Hematopoietic multipotent progenitor cell treated with erythropoietin and hydrocortisone succinate and interleukin-3 and kit ligand, for 17 days (in vitro differentiated cells): ENCODE data around the gene IGF1R.
A peak's percentile ranks its signal among the peaks of the same experiment; 100 is the strongest.
"Not testable (repeated sequence)": the region's sequence is repeated elsewhere in the genome, so short reads cannot be mapped to it uniquely, and the experiment has no call there.

Experiments used
- DNase-seq: peaks from one replicate; pipeline ENCODE4 v3.0.0-alpha.2; 2015; ENCODE audit warnings: low spot score

Gene IGF1R

DNA sequence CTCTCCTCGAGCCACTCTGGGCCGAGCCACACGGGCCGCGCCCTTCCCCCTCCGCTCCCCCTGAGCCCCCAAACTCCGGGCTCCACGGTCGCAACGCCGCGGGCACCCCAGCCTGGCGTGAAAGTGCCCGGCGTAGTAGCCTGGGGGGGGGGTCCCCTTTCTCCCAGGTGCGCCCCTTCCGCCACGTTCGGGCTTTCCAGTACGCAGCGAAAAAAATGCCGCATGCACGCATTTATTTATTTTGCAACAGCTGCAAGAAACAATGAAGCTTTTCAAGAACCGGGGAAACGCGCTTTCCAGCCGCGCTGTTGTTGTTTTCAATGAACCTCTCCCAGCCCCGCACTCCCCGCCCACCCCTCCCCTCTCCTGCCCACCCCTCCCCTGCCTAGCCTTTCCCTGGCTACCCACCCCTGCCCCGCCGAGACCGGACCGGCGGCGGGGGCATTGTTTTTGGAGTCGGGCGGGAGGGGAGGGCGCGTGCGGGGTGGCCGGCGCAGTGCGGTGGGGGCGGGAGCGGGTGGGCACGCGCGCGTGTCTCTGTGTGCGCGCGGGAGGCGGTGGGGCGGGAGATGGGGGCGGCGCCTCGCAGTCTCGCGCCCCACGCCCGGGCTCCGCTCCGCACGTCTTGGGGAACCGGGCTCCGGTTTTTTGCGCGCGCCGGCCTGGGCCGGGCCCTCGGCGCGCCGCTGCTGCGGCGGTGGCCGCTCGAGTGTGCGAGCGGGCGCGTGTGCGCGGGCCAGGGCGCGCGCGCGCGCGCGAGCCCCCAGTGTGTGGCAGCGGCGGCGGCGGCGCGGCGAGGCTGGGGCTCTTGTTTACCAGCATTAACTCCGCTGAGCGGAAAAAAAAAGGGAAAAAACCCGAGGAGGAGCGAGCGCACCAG is at the start of gene IGF1R:
Gene IGF1R, plus strand, starts transcription at position 766 of the 880 bp plus-strand sequence. CDS start 1,043 bp downstream, outside the sequence.
- DNase-seq, result peak; percentile 87

DNA sequence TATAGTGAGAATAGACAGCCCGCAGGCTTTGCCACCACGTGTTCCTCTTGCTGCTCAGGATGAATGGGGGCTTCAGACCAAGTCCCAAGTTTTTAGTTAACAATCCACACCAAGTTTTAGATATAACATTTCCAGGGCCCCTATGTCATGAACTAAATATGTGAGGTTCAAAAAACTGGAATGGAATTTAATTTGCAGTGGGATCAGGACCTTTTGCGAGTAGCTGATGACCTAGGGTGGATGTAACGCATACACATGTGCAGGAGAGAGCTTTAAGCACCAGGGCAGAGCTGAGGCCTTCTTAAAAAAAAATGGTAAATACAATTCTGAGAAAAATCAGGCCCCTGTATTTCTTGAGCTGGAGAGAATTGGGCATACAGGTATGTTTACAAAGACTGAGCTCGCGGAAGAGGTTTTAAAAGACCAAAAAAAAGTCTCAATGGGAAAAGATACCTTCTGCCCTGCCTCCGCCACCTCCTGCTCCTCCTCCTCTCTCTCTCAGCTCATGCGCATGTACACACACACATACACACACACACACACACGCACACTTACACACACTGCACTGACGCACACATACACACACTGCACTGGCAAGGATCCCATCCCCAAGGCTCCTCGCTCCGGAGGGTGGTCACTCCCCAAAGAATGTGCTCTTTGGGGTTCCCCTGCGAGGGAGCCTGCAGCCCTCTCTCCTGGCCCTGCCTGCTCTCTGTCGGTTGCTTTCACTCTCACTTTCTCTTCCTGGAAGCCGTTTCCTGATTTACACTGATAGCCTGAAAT is 48.2 kb upstream of the IGF1R start:
- no peak for DNase-seq

DNA sequence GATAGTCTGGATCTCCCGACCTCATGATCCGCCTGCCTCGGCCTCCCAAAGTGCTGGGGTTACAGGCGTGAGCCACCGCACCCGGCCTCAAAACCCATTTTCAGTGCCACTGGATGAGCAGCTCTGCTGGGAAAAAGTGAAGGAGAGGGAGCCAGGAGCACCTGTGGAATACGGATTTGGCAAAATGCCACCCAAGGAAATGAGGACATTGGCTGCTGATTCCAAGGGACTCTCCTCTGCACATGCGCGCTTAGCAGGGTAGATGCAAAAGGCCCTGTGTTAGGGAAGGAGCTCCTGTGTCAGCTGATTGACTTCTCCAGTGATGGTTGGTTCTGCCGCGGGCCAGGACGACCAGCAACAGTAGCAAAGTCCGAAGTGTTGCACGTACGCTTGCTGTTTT is 43.4 kb upstream of the IGF1R start:
- DNase-seq, result no peak

DNA sequence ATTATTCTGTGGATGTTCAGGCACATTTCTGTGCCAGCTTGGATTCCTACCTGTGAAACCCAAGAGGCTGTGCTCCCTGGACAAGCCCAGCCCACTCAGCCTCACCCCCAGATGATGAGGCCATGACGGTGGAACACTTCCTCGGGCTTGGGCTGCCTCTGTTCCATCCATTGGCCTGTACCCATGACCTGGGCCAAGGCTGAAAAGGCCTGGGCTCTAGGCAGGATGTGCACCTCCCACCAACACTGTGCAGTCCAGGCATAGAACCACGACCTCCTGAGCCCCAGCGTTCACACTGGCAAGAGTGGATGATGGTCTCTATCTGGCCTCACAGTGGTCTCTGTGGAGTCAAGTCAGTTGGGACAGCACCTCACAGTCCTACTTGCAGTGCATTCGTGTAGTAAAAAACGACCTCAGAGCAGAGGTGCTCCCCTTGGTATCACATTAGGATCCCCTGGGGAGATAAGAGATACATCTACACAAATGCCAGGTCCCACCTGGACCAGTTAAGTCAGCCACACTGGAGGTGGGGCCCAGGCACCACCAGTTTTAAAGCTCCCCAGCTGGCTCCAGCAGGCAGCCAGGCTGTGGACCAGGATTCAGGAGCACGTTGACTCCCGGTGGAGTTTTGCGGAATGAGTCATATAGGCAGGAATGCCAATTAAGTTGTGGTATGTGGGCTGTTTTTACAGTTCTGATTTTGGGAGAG is 39.0 kb upstream of the IGF1R start:
- no peak for DNase-seq

DNA sequence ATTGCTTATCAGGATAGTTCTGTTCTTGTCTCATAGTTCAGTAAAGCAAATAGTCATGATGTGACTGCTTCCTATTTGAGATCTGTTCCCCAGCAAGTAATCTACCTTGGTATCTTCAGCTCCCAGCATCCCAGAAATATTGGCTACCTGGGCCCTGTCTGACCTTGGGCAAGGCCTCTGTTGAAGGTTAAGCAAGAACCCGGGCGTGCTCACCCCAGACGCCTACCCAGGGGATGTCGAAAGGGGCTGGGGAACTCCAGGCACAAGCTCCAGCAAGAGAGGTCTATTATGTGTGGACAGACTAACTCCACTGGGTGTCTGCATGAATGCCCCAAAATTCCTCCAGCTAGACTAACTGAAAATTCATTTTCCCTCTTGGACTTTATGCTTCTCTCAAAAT is 37.3 kb upstream of the IGF1R start:
- DNase-seq, result no peak

DNA sequence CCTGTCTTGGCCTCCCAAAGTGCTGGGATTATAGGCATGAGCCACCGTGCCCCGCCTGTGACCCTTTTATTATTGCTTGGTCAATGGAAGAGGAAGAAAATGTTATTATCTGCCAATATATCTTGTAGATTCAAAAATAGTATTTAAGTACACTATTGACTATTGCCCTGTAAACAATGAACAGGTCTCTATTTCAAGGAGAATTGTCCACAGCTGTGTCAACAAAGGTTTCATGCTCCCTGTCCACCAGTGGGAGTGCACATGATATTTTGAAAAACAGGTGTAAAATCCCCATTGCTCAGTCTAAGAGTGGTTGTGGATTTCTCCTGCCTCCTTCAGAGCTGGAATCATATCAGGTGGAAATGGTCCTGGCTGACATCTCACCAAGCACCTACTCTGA is 36.5 kb upstream of the IGF1R start:
- DNase-seq, result no peak

DNA sequence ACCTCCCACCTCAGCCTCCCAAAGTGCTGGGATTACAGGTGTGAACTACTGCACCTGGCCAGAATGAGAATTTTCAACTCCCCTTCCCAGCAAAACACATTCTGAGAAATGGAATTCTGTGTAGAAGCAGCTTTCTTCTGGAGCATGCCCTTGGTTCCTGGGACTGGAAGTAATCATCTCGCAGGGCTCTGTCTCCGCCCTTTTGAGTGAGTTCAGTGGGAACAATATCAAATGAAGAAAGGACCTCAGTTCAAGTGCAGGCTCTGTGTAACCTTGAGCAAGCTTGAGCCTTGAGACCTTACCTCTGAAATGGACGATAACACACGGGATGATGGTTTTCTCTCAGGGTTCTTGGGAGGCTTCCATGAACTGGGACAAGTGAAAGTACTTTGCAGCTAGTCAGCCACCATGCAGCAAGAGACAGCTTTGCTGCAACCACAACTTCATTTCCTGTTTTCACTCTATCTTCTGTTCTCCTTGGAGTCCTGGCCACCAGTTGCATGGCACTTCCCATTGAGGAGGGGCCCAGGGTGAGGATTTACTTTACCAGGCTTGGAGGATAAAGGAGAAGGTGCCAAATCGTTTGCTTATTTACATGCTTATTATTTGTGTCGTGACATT is 35.7 kb upstream of the IGF1R start:
- no peak for DNase-seq

DNA sequence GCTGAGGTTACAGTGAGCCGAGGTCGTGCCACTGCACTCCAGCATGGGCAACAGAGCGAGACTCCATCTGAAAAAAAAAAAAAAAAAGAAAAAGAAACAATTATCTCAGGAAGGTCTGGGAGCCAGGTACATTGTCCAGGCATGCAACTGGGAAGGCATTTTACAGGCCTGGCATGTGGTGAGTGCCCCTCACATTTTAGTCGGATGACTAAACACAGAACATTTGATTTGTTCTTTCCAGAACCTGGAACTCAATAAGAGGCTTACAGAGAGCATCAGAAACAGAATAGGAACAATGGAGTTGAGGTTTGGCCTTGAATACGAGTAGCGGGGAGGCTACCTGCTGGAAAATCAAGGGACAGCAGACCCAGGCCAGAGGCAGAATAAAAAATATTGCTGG is 33.7 kb upstream of the IGF1R start:
- DNase-seq, result no peak

DNA sequence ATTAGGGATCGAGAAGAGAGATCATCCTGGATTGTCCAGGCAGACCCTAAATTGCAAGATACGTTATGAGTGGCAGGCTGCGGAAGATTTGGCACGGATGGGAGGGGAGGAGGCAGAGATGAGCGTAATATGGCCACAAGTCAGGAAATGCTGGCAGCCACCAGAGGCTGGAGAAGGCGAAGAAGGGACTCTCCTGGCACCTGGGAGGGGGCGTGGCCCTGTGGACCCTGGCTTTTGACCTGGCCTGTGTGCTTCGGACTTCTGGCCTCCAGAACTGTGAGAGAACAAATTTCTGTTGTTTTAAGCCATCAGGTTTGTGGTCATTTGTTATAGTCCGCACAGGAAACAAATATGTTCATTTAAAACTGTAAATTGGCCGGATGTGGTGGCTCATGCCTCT is 31.9 kb upstream of the IGF1R start:
- no peak for DNase-seq

DNA sequence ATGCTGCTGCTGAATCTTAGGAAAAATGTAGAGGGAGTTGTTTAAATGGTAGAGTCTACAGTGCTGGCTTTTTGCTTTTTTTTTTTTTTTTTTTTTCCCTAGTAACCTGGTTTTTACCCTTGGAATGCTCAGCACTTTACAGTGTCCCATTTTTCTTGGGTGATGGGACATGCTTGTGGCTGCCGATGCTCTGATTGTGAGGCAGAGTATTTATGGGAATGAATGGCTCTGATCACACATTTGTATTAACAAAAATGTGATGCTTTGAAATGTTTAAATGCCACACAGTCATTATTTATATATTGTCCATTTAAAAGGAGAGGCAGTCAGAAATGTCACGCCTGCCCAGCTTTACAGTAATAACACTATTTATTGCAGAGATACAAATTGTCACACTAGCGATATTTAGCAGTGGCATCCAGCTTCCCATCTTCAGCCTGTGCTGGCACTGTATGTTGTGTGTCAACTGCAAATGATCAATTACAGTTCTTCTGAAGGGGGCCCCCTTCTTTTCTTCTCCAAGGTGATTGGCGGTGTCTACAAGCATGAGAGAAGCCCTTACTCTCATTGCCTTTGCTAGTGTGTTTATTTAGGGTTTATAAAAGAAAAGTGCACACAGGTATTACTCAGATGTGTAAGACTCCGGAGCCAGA is 30.9 kb upstream of the IGF1R start:
- DNase-seq, result no peak

DNA sequence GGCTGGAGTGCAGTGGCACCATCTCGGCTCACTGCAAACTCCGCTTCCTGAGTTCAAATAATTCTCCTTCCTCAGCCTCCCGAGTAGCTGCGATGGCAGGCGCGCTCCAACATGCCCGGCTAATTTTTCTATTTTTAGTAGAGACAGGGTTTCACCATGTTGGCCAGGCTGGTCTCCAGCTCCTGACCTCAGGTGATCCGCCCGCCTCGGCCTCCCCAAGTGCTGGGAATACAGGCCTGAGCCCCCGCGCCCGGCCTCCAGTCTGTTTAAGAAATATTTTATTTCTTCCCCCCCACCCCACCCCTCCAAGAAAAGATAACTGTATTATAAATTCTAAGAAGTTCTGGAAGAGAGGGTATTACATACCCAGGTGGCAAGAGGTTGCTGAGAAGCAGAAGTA is 29.8 kb upstream of the IGF1R start:
- DNase-seq, result not testable (repeated sequence)

DNA sequence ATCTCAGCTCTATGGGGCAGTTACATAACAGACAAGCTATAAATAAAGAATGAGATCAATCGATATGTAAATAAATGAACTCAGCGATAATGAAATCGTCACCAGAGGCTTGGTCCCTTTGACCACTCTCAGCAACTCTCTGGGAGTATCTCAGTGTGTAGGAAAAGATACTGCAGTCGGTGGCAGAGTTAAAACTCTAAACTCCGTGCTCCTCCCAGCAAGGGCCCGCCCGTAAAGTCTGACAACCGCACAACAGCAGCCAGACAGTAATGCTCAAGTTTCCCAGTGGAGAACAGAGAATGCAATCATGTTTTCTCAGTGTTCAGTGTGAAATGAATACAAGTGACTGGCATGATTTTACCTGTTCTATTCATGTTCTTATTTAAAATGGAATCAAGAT is 28.3 kb upstream of the IGF1R start:
- no peak for DNase-seq

DNA sequence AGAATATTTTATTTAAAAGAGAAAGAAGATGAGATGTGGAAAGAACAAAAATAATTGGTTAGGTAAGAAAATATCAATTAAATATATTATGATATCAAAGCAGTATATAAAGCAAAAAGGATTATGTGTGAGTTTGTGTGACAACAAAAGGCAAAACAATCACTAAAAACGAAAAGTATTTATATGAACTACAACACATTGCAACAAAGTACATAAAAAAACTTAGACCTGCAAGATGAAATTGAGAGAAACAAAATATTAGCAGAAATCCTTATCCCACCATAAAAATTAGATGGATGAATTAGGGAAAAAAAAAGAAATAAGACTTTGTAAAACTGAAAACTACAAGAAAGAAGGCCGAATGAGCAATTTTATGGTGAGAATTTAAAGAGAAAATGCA is 27.3 kb upstream of the IGF1R start:
- no peak for DNase-seq

DNA sequence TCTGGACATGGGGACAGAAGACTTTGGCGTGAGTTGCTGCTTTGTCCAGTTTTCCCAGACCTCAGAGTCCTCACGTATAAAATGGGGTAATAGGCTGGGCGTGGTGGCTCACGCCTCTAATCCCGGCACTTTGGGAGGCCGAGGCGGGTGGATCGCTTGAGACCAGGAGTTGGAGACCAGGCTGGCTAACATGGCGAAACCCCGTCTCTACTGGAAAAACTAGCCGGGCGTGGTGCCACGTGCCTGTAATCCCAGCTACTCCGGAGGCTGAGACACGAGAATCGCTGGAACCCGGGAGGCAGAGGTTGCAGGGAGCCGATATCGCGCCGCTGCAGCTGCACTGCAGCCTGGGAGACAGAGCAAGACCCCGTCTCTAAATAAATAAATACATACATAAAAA is 22.7 kb upstream of the IGF1R start:
- no peak for DNase-seq

DNA sequence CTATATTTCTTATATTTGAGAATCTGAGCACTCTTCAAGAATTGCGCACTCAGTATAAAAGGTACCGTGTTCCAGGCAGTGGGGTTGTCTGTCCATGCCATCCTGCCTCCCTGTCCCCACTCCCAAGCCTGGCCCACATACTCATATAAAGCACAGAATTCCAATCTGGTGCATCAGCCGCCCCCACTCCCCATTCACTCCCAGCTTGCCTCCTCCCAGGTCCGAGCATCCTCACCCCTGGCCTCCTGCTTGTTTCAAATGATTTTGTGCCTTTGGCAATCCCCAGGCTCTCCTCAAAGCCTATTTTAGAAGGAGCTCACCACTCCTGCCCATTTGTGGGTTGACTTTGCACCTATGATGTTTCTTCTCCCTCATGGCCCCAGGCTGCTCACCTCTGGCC is 22.2 kb upstream of the IGF1R start:
- DNase-seq, result no peak

DNA sequence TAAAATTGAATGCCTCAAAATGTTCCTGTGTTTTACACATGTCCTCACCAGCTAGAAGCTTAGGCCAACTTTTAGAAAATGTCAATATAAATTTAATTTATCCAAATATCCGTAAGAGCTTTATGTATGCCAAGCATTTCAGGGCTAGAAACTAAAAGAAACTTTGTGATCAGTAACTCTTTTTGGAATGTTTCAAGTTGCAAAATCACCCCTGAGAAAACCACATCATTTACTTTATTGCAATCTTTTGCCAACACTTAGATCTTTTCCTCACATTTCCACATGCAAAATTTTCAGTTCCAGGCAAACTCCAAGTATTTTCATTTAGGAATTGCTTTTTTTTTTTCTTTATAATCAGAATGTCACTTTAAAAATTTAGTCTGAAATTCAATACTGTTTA is 20.1 kb upstream of the IGF1R start:
- no peak for DNase-seq

DNA sequence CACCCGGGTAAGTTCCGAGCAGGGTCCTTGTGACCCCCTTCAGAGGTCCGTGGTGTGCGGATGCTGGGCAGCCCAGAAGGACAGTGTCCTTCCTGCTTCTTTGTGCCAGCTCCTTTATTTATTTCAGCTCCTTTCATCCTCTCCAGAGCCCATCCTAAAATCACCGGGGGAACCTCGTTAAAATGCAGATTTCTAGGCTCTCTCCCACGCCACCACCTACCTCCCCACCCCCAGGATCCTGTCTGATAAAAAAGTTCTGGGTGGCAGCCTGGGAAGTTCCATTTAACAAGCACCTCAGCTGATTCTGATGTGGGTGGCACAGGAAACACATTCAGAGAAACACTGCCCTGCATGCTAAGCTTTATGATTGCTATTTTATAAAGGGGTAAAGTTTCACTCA is 12.5 kb upstream of the IGF1R start:
- no peak for DNase-seq

DNA sequence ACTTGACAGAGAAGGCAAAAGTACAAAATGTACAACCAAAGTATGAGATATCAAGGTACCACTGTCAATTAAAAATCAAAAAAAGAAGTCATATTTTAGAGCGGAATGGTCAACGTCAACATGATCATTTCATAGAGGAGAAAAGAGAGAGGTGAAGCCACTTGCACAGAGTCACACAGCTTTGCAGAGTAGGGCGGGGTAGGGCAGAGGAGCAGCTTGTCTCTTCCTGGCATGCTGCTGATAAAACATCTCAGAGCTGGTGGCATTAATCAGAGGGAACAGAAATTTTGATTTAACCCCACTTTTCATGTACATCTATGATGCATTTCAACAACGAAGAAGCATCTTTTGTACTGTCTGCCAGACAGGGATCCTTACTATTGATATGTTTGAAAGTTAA is 5.2 kb upstream of the IGF1R start:
- no peak for DNase-seq

DNA sequence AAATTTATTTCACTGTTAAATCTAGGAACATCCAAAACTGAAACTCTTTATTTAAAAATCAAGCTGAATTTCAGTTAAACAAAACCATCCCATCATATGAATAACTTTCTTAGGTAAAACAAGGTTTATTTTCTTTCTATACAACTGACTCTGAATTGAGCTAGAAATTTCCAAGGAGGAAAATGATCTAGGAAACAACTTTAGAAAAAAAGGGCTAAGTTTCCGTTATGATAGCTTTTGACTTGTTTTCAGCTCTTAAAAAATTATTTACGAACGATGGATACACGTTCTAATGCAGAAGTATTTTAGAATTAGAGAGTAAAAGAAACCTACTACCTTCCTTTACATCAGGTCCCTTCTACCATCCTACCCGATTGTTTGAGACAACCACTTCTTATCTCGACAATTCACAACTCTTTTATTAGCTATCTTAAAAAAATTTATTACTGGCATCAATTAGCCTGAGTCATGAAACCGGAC is 1.8 kb upstream of the IGF1R start:
- no peak for DNase-seq

DNA sequence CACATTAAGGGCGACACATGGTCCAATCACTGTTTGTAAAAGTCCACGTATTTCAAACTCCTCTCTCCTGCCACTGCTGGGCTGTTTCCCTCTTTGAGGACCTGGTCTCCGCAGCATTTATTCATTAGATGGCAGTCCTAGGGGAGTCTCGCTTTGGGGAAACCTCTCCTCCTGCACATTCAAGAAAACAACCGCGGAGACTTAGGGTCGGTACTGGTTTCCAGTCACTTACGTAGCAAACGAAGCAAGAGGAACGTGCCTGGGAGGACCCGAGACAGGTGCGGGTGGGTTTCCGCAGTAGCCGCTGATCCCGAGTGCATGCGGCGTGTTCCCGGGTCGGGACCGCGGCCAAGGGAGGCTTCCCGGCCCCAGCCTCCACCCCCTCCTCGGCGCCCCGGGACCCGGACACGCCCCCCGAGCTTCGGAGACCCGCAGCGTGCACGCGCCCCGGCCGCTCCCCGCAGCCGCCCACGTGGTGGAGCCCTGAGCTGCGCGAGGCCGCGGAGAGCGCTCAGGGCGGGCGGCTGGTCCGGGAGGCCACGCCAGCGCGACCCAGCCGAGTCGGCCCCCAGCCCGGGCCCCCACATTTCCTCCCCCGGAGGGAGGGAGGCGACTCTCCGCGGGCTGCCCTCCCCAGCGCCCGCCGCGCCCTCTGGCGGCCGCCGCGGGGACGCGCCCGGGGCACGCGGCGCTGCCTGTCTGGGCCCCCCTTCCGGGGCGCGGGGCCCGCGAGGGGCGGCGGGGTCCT is 1.1 kb upstream of the IGF1R start:
- DNase-seq, result peak; percentile 73
